Measurements from ENCODE around the gene ERBB4.
A peak's percentile ranks its signal among the peaks of the same experiment; 100 is the strongest.

ERBB4 gene

GRCh38 chr2:211875488-211875887 is 663.1 kb downstream of the ERBB4 start:
- no peak for DNase-seq

GRCh38 chr2:211868996-211869533 is 669.5 kb downstream of the ERBB4 start:
- DNase-seq: no peak

- DNase-seq: peak; percentile 26
Measured at GRCh38 chr2:211867845-211868451, 670.7 kb downstream of the ERBB4 start.

GRCh38 chr2:211864328-211864727 is 674.3 kb downstream of the ERBB4 start:
- no peak for DNase-seq

DNA sequence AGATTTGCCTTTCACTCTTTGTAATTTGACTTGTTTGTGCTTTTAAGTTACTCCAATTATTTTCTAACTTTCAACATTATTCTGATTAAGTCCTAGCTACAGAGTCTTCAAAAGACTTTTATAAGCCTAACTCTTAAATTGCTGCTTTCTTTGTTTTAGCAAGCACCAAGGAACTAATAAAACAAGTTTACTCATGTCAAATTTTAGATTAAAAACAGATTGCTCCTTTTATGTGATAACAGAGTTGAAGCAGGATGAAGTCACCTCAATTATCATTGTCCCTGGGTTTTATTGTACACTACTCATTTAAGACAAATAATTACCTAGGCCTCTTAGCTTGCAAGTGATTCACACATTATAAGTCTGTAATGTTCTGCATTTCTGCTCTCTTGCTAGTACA is 678.4 kb downstream of the ERBB4 start:
- no peak for DNase-seq

GRCh38 chr2:211854832-211855231 is 683.8 kb downstream of the ERBB4 start:
- DNase-seq: no peak

- DNase-seq: no peak
Measured at GRCh38 chr2:211846714-211847113, 691.9 kb downstream of the ERBB4 start.

- DNase-seq: no peak
Measured at GRCh38 chr2:211846036-211846400, 692.6 kb downstream of the ERBB4 start.

DNA sequence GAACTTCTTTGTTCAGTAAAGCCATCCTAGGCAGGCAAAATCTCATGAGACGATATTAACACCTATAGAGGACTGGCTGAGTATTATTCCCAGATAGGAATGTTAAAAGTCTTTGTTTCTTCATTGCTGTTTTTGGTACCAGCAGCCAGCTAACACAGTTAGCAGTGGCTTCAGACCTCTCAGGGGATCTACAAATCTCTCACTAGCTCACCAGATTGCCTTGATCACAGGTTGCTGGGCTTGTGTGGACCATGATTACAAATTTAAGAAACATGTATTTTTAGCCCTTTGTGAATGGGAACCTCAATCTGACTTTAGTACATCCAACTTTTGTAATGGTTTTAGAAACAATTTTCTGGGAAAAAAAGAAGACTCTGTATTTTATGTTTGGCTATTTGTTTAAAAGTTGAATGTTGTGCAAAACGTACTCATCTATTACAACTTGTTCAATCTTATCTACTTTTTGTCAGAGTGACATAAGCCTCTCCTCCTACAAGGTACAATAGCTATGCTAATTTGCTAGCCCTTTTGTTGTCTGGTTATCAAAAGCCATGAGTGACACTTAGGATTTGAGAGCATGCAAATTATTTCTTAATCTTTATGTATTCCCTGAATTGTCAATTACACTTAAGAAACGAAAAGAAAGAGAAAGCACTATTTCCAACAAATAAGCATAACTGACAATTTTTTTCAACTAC is 693.1 kb downstream of the ERBB4 start:
- DNase-seq: no peak

- no peak for DNase-seq
Measured at GRCh38 chr2:211837706-211838105, 700.9 kb downstream of the ERBB4 start.

- peak; percentile 16 for DNase-seq
Measured at GRCh38 chr2:211837206-211837605, 701.4 kb downstream of the ERBB4 start.

- DNase-seq: peak; percentile 77
Measured at GRCh38 chr2:211836409-211836808, 702.2 kb downstream of the ERBB4 start.

- no peak for DNase-seq
Measured at GRCh38 chr2:211835695-211836094, 702.9 kb downstream of the ERBB4 start.

DNA sequence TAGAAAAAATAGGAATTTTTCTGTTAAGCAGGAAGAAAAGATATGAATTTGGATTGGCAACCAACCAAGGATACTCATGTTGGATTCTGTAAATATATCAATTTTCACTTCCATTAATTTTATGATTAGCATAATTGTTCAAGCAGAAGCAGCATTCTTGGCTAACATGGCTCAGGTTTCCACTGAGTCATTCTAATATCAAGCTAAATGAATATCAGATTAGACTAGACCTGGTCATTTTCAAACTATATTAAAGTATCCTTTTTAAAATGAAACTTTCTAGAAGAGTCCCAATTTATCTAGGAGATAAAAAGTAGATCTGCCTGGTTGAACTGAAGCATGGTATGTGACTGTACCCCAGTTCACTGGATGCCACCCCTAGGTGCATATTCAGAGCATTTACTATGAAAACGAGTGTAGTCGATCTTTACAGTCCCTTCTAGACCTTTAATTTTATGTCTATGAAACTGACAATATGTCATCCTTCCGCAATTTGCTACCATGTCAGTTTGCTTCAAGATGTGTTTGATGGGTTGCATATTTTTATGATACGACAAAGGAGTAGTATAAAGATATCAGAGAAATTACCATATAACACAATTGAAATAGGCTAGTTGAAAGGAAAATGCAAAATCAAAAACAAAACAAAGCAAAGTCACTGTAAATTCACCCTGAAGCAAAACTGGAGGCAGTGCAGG is 704.9 kb downstream of the ERBB4 start:
- no peak for DNase-seq

DNA sequence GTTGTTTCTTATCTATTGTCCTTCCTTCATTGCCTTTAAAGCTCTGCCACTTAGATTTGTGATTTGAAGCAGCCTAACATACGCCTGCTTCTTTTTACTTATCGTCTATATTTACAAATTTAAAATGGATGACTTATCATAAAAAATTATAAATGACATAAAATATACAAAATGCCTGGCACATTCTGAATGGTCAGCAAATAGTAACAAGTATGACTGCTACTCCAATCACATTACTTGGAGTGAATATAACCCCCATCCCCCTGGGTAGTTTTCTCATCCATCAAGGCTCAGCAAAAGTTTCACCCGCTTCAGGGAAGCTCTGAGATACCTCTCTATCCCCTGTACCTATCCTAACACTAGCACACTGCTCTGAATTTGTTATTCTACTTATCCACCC is 708.9 kb downstream of the ERBB4 start:
- no peak for DNase-seq

DNA sequence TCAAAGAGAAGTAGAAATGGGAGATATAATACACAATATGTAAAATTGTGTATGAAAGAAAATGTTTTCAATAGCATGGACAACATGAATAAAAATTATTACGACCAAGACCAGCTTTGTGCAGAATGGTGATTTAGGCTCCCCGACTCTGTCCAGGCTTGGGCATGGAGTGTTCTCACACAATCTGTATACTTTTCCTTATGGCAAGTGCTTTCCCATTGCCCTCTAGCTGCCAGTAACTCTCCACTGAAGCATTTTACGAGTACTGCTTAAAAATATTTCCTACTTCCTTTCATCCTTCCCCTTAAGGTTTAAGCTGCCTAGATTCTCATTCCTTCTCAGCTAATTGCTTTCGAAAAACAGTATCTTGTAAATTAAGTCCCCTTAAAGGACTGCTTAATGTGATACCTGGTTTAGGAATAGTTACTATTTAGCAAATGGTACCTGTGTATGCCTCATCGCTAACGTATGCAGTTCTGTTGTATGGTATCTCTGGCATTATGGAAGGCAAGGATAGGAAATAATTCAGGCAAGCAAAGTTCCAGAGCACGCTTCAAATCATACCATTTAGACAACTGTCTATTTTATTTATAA is 714.6 kb downstream of the ERBB4 start:
- DNase-seq: no peak

DNA sequence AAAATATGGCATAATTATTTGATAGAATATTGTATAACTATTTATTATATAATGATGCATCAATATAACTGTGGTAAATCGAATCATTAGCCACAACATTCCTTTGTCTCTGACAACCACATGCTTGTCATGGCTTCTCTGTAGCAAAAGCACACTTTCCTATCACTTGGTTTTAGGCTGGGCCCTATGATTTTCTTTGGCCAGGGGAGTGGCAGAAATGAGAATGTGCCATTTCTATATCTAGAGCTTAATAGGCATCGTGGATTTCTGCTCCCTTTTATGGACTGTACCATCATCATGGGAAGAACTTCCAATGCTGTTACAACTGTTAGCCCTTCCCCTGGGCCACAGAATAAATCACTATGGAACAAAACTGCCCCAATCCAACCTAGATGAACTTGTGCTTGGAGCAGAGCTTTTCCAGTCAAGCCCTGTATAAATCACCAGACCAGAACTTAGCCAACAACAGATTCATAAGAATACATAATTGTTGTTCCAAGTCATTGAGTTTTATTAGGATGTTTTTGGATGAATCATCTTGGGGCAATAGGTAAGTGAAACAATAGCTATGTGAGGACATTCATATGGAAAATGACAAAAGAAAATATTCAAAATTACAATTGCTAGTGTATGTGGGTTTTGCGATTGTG is 715.8 kb downstream of the ERBB4 start:
- no peak for DNase-seq

GRCh38 chr2:211816754-211817153 is 721.8 kb downstream of the ERBB4 start:
- DNase-seq: peak; percentile 54

- no peak for DNase-seq
Measured at GRCh38 chr2:211812587-211812986, 726.0 kb downstream of the ERBB4 start.

DNA sequence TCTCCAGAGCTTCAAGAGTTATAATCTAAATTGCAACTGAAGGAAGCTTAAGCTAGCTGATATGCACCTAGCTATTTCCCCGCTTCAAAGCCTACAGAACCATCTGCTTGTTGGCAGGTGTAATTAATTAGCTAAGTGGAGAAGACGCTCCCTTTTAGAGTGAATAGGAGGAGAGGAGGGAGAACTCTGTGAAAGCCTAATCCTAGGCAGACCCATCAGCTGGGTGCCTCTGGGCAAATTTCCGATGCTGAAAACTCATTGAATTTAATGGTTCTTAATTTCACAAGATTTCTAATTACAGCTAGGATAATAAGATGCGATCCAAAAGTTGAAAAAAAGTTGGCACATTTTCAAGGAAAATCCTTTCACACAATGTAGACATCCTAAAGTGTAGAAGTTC is 735.9 kb downstream of the ERBB4 start:
- no peak for DNase-seq

GRCh38 chr2:211800001-211800400 is 738.6 kb downstream of the ERBB4 start:
- DNase-seq: no peak

GRCh38 chr2:211798868-211799267 is 739.7 kb downstream of the ERBB4 start:
- DNase-seq: no peak

DNA sequence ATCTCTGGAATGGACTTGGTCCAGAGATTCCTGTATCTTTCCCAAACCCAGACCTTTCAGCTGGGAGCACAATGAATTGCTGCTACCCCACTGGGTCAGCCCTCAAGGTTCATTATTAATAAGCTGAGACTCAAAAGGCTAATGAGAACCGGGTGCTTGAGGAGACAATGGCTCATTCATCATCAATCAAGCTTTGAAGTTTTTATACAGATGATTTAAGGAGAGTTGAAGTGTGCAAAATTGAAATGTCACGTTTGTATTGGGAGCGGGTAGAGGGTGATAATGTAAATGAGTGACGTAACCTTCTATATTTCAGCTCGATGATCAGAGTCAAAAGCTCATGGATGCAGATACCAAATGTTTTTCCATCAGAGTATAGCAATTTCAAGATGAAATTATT is 744.9 kb downstream of the ERBB4 start:
- no peak for DNase-seq
